HG03565 (cell line): ENCODE results near the gene MAOA.
A peak's percentile ranks its signal among the peaks of the same experiment; 100 is the strongest.

ENCODE experiments used
- ATAC-seq: cut with Tn5 transposase; IDR thresholded peaks from one replicate; pipeline ENCODE4 v1.9.1; 2021; ENCODE audit warnings: mild to moderate bottlenecking, moderate library complexity; ENCODE audit not compliant: unreplicated experiment

The MAOA gene

DNA sequence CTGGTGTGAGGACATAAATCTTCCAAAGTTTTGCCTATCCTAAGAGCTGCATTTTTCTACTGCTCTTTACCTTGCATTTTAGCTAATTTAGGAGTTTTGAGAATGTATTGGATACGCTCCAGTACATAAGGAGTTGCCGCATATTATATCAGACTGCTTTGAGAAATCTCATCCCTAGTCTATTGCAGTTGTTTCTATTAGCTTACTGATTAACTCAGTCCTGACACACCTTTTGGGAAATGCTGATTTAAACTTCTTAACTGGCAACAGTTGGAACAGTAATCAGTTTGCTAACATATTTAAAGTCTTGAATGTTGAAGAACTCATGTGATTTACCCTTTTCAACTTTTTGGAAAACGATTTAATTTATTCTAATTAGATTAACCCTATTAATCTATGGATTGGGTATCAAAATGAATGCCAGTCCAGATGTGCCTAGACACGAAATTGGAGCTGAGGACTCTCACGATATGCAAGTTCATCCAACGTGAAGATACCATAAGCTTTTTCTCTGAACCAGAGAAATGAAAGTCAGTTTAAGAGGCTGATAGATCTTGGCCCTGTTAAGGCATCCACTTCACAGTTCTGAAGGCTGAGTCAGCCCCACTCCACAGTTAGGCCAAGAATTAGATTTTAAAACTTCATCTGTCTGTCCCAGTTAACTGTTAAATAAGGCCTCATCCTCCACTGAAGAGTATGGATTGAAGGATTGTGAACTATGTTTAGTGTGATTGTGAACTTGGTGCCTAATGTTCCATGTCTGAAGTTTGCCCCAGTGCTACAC lies 90.0 kb downstream of the MAOA start:
- ATAC-seq, result no peak

- ATAC-seq, result no peak
Measured at GRCh38 chrX:43747476-43747875, 91.4 kb downstream of the MAOA start.

- ATAC-seq, result peak; percentile 68
Measured at GRCh38 chrX:43750248-43750676, 94.2 kb downstream of the MAOA start.

- no peak for ATAC-seq
Measured at GRCh38 chrX:43753637-43754036, 97.5 kb downstream of the MAOA start.

DNA sequence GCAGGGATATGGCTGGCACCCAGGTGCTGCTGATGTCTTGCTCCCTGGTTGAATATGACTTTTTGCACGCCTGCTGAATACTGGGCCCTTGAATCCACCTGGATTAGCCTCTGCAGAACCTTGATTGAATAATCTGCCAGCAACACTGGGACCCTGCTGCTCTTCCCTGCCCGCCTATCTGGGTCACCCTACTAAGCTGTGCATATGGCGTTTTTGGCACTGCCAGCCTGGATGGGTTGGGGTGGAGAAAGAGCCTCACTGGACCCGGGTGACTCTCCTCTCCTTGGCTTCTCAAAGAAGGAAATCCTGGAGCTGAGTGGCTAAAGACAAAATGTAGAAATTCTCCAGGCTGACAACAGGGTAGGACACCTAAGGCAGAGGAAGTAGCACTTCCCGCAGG lies 100.0 kb downstream of the MAOA start:
- no peak for ATAC-seq

GRCh38 chrX:43758044-43758443 lies 101.9 kb downstream of the MAOA start:
- no peak for ATAC-seq

GRCh38 chrX:43785930-43786591 lies 130.0 kb downstream of the MAOA start:
- no peak for ATAC-seq
